Heart left ventricle (tissue), 16 donors: ENCODE results near the gene FFAR4. TPM values are rescaled to one million over a fixed set of nuclear protein-coding genes. Genes with fewer than 3 reads are reported as not detected.

Experiments
- ATAC-seq, 4 donors: fragments of 200-7000 bp; cut with Tn5 transposase; one replicate each; pipeline ENCODE4 v1.9.1; 2020 to 2022; ENCODE audit warnings: moderate library complexity in 4 of 4, mild to moderate bottlenecking in 3 of 4, moderate number of reproducible peaks in 1 of 4
- DNase-seq, 5 donors: peaks; one replicate each; pipeline ENCODE4 v3.0.0-alpha.2; 2020
- H3K27ac ChIP-seq, 12 donors: fragments of 200-600 bp; sonication (generic) in 4 of 12; one replicate each; pipeline versions ENCODE4 v1.5.0 to v1.8.0; 2016 to 2022; ENCODE audit warnings: mild to moderate bottlenecking in 2 of 12
- H3K27me3 ChIP-seq, 9 donors: fragments of 200-600 bp; sonication (generic) in 2 of 9; one replicate each; pipeline versions ENCODE4 v1.5.1 to v1.8.0; 2016 to 2022; ENCODE audit warnings: mild to moderate bottlenecking in 3 of 9
- H3K36me3 ChIP-seq, 9 donors: fragments of 200-600 bp; sonication (generic) in 2 of 9; one replicate each; pipeline versions ENCODE4 v1.5.0 to v1.8.0; 2018 to 2022; ENCODE audit warnings: mild to moderate bottlenecking in 2 of 9
- H3K4me1 ChIP-seq, 12 donors: fragments of 200-600 bp; sonication (generic) in 4 of 12; one replicate each; pipeline versions ENCODE4 v1.5.0 to v1.8.0; 2016 to 2022; ENCODE audit warnings: mild to moderate bottlenecking in 3 of 12
- H3K4me3 ChIP-seq, 12 donors: fragments of 200-600 bp; sonication (generic) in 4 of 12; one replicate each; pipeline versions ENCODE4 v1.5.0 to v1.8.0; 2017 to 2022; ENCODE audit warnings: mild to moderate bottlenecking in 9 of 12, moderate library complexity in 4 of 12
- H3K9me3 ChIP-seq, 12 donors: fragments of 200-600 bp; sonication (generic) in 4 of 12; one replicate each; pipeline versions ENCODE4 v1.5.0 to v1.8.0; 2016 to 2022; ENCODE audit warnings: mild to moderate bottlenecking in 1 of 12
- CTCF ChIP-seq, 12 donors: fragments of 200-600 bp; sonication (generic) in 4 of 12; IDR thresholded peaks; one replicate each; pipeline versions ENCODE4 v1.5.0 to v1.8.0; 2018 to 2022; ENCODE audit warnings: antibody characterized with exemption in 12 of 12, mild to moderate bottlenecking in 5 of 12
- POLR2A ChIP-seq, 2 donors: fragments of 450-650 bp; IDR thresholded peaks; one replicate each; pipeline ENCODE4 v1.6.1; 2017; ENCODE audit warnings: antibody characterized with exemption in 2 of 2, mild to moderate bottlenecking in 2 of 2, moderate library complexity in 2 of 2
- WGBS, 4 donors: extraction: QIAGEN DNeasy Blood & Tissue Kit in 2 of 4; methylation state at CpG; one replicate each; pipeline versions ENCODE4 v1.1.5 to v1.1.7; 2013 to 2018; 5-methylcytosine and 5-hydroxymethylcytosine counted together
- intact Hi-C, 10 donors: fragments of 100-400 bp; cut with DNase I; formaldehyde crosslinking; loops; one replicate each; pipeline versions ENCODE4 v1.11.1 to v1.14.2; 2022
- polyA plus RNA-seq, 2 donors: library from polyadenylated mRNA; stranded (reverse); fragments of 200-250 nt; gene quantifications; one replicate each; pipeline ENCODE4 v1.2.3, GENCODE V29; 2013
- total RNA-seq, 9 donors: library from RNA; depleted of rRNA in 2 of 9; stranded (reverse); fragments of >200 nt in 2 of 9; fragmentation: NEBNext Ultra II Directional in 3 of 9; extraction: Animal tissue kit (Norgen Biotek cat#: 25700) in 3 of 9; gene quantifications; one replicate each; pipeline versions ENCODE4 v1.1.0 to v1.2.4, GENCODE V29; 2016 to 2023
- donor health status: ischemic (EF 13 %, LVEDD 7.1; RV severe dilation, severe dysfunction).
- donor health status: healthy with polysubstance abuse.
- donor health status: DM: no; HTN: yes; CAD: no.
- donor health status: DM: no; HTN: no; CAD: no.
- donor health status: ischemic (EF 25% LVEDD 6.9; RV normal size, moderate dysfunction).
- donor health status: ischemic (EF 25% LVEDD 5.7; RV mildly dilated, moderate dysfunction).
- donor health status: healthy.
- donor health status: DM: yes; HTN: yes; CAD: no.
- donor health status: ischemic (EF 35%, LVEDD 5.7; RV mildly dilated, moderate dysfunction).
- donor health status: nonischemic (EF 11% LVEDD 7.7; RV severe dilation, severe dysfunction).
- donor health status: DM: yes; HTN: yes; CAD: no.
- donor health status: PGD.
- donor health status: ischemic (EF 29% LVEDD 5.4; RV normal size, mild dysfunction).
- donor health status: nonischemic (EF 23%, LVEDD 6.1; RV moderate dilation, normal function).

FFAR4 gene
- total and polyA plus RNA-seq, 11 donors = 0.06 to 1.7 (median 0.11) TPM; not detected in 4

GRCh38 chr10:93573051-93573909 lies 6.8 kb downstream of the FFAR4 start:
- Histone ChIP-seq H3K4me3 (no peak overlapping the region), H3K27me3 (peaks cover 0 to 29% (median 10%) of the 10 kb centered on the region in 9 donors), H3K36me3 (no peaks in the 10 kb centered on the region), H3K27ac (no peak overlapping the region), H3K4me1 (peaks cover 0 to 26% (median 0%) of the 10 kb centered on the region in 12 donors), H3K9me3 (no peaks in the 10 kb centered on the region)
- ATAC-seq (peak in 3 of 4 donors; percentile 54 to 81 (median 67)), DNase-seq (peak in 4 of 5 donors; percentile 21 to 74 (median 48))
- 46 to 58% (median 52%) methylated on average over 10 of the region's 10 CpGs for WGBS, 4 donors
- intact Hi-C loops = no loop called here
- no peak for TF ChIP-seq CTCF (IDR thresholded peaks at IDR 0.05)
- no peak for TF ChIP-seq POLR2A (IDR thresholded peaks at IDR 0.05)

DNA sequence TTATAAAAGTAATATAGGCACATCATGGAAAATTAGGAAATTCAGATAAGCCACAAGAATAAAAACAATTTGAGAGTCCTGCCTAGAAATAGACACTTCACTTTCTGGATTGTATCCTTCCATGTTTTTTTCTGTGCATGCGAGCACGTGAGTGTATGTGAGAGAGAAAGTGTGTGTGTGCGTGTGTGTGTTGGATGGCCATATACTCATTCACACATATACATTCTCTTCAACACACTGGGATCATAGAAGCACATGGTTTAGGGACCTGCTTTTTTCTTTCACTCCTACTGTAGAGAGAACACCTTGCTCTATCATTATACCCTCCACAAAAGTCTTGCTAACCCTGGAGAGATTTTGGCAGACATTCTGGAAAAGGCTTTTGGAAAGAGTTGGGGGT lies 7.5 kb downstream of the FFAR4 start:
- intact Hi-C loops = no loop called here
- Histone ChIP-seq H3K9me3 (no peaks in the 10 kb centered on the region), H3K4me1 (peaks cover 0 to 26% (median 0%) of the 10 kb centered on the region in 12 donors), H3K4me3 (no peak overlapping the region), H3K27me3 (peaks cover 0 to 23% (median 6%) of the 10 kb centered on the region in 9 donors), H3K36me3 (no peaks in the 10 kb centered on the region), H3K27ac (no peak overlapping the region)
- WGBS, 4 donors = 66 to 81% (median 77%) methylated on average over 3 of the region's 3 CpGs
- no peak for TF ChIP-seq CTCF (IDR thresholded peaks at IDR 0.05)
- TF ChIP-seq POLR2A (IDR thresholded peaks at IDR 0.05) = no peak
- ATAC-seq (no peak), DNase-seq (no peak)

- no peak overlapping the region for H3K27ac ChIP-seq
- no peaks in the 10 kb centered on the region for H3K36me3 ChIP-seq
- no peak overlapping the region for H3K4me3 ChIP-seq
- ATAC-seq (no peak), DNase-seq (no peak)
- TF ChIP-seq POLR2A (IDR thresholded peaks at IDR 0.05) (no peak), CTCF (IDR thresholded peaks at IDR 0.05) (no peak)
- H3K4me1 ChIP-seq = peaks cover 0 to 19% (median 0%) of the 10 kb centered on the region in 12 donors
- H3K9me3 ChIP-seq = peaks cover 0 to 10% (median 0%) of the 10 kb centered on the region in 12 donors
- H3K27me3 ChIP-seq = peaks cover 0 to 14% (median 0%) of the 10 kb centered on the region in 9 donors
- intact Hi-C loops = no loop called here
- 63 to 74% (median 66%) methylated on average over 3 of the region's 3 CpGs for WGBS, 4 donors
Observed at GRCh38 chr10:93576888-93577287, 10.4 kb downstream of the FFAR4 start.

GRCh38 chr10:93577565-93577964 lies 11.1 kb downstream of the FFAR4 start:
- DNase-seq = no peak

More at GRCh38 chr10:93577565-93577964, 11.1 kb downstream of the FFAR4 start:
- intact Hi-C loops = no loop called here
- Histone ChIP-seq H3K27me3 (peaks cover 0 to 12% (median 0%) of the 10 kb centered on the region in 9 donors), H3K36me3 (no peaks in the 10 kb centered on the region), H3K9me3 (peaks cover 0 to 10% (median 0%) of the 10 kb centered on the region in 12 donors), H3K4me3 (no peak overlapping the region), H3K4me1 (peaks cover 0 to 13% (median 0%) of the 10 kb centered on the region in 12 donors), H3K27ac (no peak overlapping the region)
- no peak for TF ChIP-seq CTCF (IDR thresholded peaks at IDR 0.05)
- TF ChIP-seq POLR2A (IDR thresholded peaks at IDR 0.05) = no peak
- WGBS, 4 donors = 83 to 91% (median 86%) methylated on average over 3 of the region's 3 CpGs
- no peak for ATAC-seq
